B cell (primary cell): ENCODE measurements around the gene DGCR6L. TPM values are rescaled to one million over a fixed set of nuclear protein-coding genes. Genes with fewer than 3 reads are reported as not detected.
"Not testable (repeated sequence)": the region's sequence is repeated elsewhere in the genome, so short reads cannot be mapped to it uniquely, and the experiment has no call there.

ENCODE experiments used
- ATAC-seq: fragments of 200-7000 bp; cut with Tn5 transposase; one replicate; pipeline ENCODE4 v1.10.0; 2021; ENCODE audit warnings: low read depth, mild to moderate bottlenecking, moderate number of reproducible peaks, moderate library complexity
- CTCF ChIA-PET: fragments of 350-600 bp; sonication (Branson Sonifier 250); formaldehyde crosslinking; loops from one replicate; lab custom pipeline; 2021; ENCODE audit warnings: antibody characterized with exemption, inconsistent platforms; lab: Charles Lee
- POLR2A ChIA-PET: fragments of 350-600 bp; sonication (Branson Sonifier 250); formaldehyde crosslinking; loops from one replicate; lab custom pipeline; 2021; ENCODE audit warnings: antibody characterized with exemption; lab: Charles Lee
- DNase-seq: peaks from one replicate; pipeline ENCODE4 v3.0.0; 2013
- H2AFZ ChIP-seq: 2 replicates; pipeline ENCODE4 v1.6.1; 2012; ENCODE audit warnings: mild to moderate bottlenecking, low read depth, low read length; ENCODE audit not compliant: insufficient read depth, poor library complexity, severe bottlenecking
- H3K27ac ChIP-seq, 2 donors: 1 replicate in 1 of 2; 2 replicates in 1 of 2; pipeline ENCODE4 v1.5.1; 2012 to 2013; ENCODE audit warnings: low read length in 2 of 2, mild to moderate bottlenecking in 2 of 2, moderate library complexity in 1 of 2
- H3K27me3 ChIP-seq, 4 experiments: fragments of 200-600 bp in 1 of 4; sonication (generic) in 1 of 4; replicated peaks in 1 of 4; 1 replicate in 2 of 4; 2 replicates in 2 of 4; pipeline versions ENCODE4 v1.6.1 to v1.7.0; 2013 to 2016; ENCODE audit warnings: low read length in 3 of 4, mild to moderate bottlenecking in 2 of 4, mixed read lengths in 1 of 4, moderate library complexity in 1 of 4; ENCODE audit not compliant: insufficient read depth in 4 of 4, control insufficient read depth in 3 of 4; ENCODE audit errors: control extremely low read depth in 1 of 4
- H3K36me3 ChIP-seq, 2 experiments: replicated peaks in 1 of 2; 1 replicate in 1 of 2; 2 replicates in 1 of 2; pipeline versions ENCODE4 v1.6.1 to v1.7.1; 2013; ENCODE audit warnings: low read length in 1 of 2; ENCODE audit not compliant: insufficient read depth in 2 of 2, control insufficient read depth in 1 of 2; ENCODE audit errors: control extremely low read depth in 1 of 2, extremely low read depth in 1 of 2
- H3K4me1 ChIP-seq, 2 donors: fragments of 200-600 bp in 1 of 2; sonication (generic) in 1 of 2; 1 replicate in 1 of 2; 2 replicates in 1 of 2; pipeline versions ENCODE4 v1.5.1 to v1.6.1; 2013 to 2017; ENCODE audit warnings: low read length in 2 of 2; ENCODE audit not compliant: control insufficient read depth in 2 of 2, insufficient read depth in 2 of 2
- H3K4me2 ChIP-seq: replicated peaks from 2 replicates; pipeline ENCODE3; 2012; ENCODE audit warnings: mild to moderate bottlenecking, low read depth, low read length; ENCODE audit not compliant: poor library complexity, severe bottlenecking
- H3K4me3 ChIP-seq, 5 experiments: fragments of 200-600 bp in 1 of 5; sonication (generic) in 1 of 5; 1 replicate in 3 of 5; 2 replicates in 2 of 5; pipeline versions ENCODE4 v1.5.1 to v1.7.0; 2011 to 2016; ENCODE audit warnings: low read length in 4 of 5, mild to moderate bottlenecking in 4 of 5, low read depth in 2 of 5, control low read depth in 1 of 5, moderate library complexity in 1 of 5; ENCODE audit not compliant: insufficient read depth in 1 of 5; ENCODE audit errors: control extremely low read depth in 1 of 5, extremely low read depth in 1 of 5
- H3K79me2 ChIP-seq: fragments of 200-600 bp; sonication (generic); one replicate; pipeline ENCODE4 v1.6.0; 2016; ENCODE audit warnings: low read length; ENCODE audit not compliant: control insufficient read depth, insufficient read depth
- H3K9ac ChIP-seq: fragments of 200-600 bp; sonication (generic); 2 replicates; pipeline ENCODE4 v1.6.1; 2017; ENCODE audit warnings: mild to moderate bottlenecking, low read length, moderate library complexity
- H3K9me3 ChIP-seq, 3 donors: one replicate each; pipeline versions ENCODE4 v1.6.1 to v1.7.1; 2013; ENCODE audit warnings: low read length in 2 of 3; ENCODE audit not compliant: control insufficient read depth in 2 of 3, insufficient read depth in 1 of 3; ENCODE audit errors: control extremely low read depth in 1 of 3
- H4K20me1 ChIP-seq: 2 replicates; pipeline ENCODE4 v1.6.0; 2012; ENCODE audit warnings: mild to moderate bottlenecking, low read length; ENCODE audit not compliant: insufficient read depth, control insufficient read depth, poor library complexity, severe bottlenecking
- H3K27ac Mint-ChIP-seq: one replicate; pipeline ENCODE4 v1.8.0; 2021; ENCODE audit warnings: mixed read lengths
- H3K27me3 Mint-ChIP-seq: one replicate; pipeline ENCODE4 v1.8.0; 2021; ENCODE audit warnings: mixed read lengths
- H3K4me1 Mint-ChIP-seq: one replicate; pipeline ENCODE4 v1.8.0; 2021; ENCODE audit warnings: mixed read lengths
- H3K4me3 Mint-ChIP-seq: one replicate; pipeline ENCODE4 v1.8.0; 2021; ENCODE audit warnings: mixed read lengths
- H3K9me3 Mint-ChIP-seq: one replicate; pipeline ENCODE4 v1.8.0; 2022; ENCODE audit warnings: mixed read lengths; ENCODE audit not compliant: insufficient read depth
- WGBS: methylation state at CpG from one replicate; pipeline ENCODE4 v1.1.5; 2013; ENCODE audit warnings: missing lambda C conversion rate; ENCODE audit not compliant: insufficient coverage; 5-methylcytosine and 5-hydroxymethylcytosine counted together
- intact Hi-C: fragments of 100-400 bp; cut with micrococcal nuclease; formaldehyde crosslinking; loops from one replicate; pipeline ENCODE4 v1.10.0; 2022
- polyA plus RNA-seq: library from polyadenylated mRNA; depleted of rRNA; stranded (reverse); fragments of >200 nt; gene quantifications from 2 replicates; pipeline ENCODE4 v1.2.3, GENCODE V29; 2012
- total RNA-seq, 2 donors: library from RNA; stranded (reverse); fragments of 120-200 nt in 1 of 2; gene quantifications; 1 replicate in 1 of 2; 2 replicates in 1 of 2; pipeline versions ENCODE4 v1.2.3 to v1.2.4, GENCODE V29; 2013 to 2022
- TF ChIP-seq, protein P1 (sequence below): fragments of 200-600 bp; IDR thresholded peaks from one replicate; pipeline ENCODE4 v1.8.0; 2022; ENCODE audit warnings: antibody characterized with exemption, mild to moderate bottlenecking

The DGCR6L gene
- total and polyA plus RNA-seq, 2 donors (not counting 1 experiment from before 2014, with no cell fraction given) = 21.2 to 33.4 TPM

GRCh38 chr22:20286312-20286660 is 33.6 kb downstream of the DGCR6L start:
- H4K20me1 ChIP-seq, H3K9me3 ChIP-seq, H3K9me3 Mint-ChIP-seq, DNase-seq, H3K79me2 ChIP-seq, H3K4me1 Mint-ChIP-seq, H3K27ac Mint-ChIP-seq, H3K36me3 ChIP-seq, H3K27ac ChIP-seq, H3K9ac ChIP-seq, H3K4me2 ChIP-seq, H3K4me1 ChIP-seq, POLR2A ChIA-PET, H3K27me3 ChIP-seq, H2AFZ ChIP-seq, H3K4me3 ChIP-seq, intact Hi-C loops, H3K27me3 Mint-ChIP-seq, H3K4me3 Mint-ChIP-seq, ATAC-seq: not testable (repeated sequence)
- 40% methylated on average over 8 of the region's 8 CpGs for WGBS
- CTCF ChIA-PET = interaction anchor here (1.3 kb wide), 1 partner anchor 129 kb away, joined by 14 read pairs; no protein-coding TSS in a partner anchor

DNA sequence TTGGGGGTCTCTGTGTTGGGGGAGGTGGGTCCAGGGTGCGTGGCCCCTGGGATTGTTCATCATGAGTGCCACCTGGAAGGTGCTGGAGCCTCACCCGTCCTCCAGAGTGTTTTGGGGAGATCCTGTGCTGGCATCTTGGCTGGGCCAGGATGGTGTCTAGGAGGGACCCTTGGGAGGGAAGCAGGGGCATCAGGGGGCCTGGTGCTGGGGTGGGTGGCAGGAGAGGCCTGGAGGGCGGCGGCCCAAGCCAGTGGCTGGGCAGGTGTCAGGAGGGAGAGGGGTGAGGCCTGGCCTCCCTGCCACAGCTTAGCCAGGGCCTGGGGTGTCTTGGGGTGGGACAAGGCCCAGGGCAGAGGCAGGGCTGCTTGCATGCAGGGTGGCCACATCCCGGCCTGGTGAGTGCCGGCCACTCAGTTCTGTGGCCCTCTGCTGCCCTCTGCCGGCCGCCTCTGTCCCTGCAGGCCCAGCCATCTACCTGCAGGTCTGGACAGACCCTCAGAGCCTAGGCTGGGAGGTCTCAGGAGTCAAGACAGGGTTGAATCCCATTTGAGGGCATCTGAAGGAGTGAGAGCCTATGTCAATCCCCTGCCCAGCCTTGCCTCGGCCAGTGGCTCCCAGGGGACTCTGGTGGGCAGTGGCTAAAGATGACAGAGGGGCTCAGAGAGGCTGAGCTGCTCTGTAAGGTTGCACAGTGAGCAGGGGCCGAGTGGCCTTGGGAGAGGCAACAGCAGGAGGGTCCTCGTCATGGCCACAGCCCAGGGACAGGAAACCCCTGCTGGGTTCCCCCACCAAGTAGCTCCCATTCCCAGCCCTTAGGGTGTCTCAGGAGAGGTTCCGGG is 34.2 kb downstream of the DGCR6L start:
- intact Hi-C loops = loop anchor here (1.0 kb wide), 1 partner anchor 17 kb away; the partner anchor contains the start of gene RTN4R
- H3K4me1 ChIP-seq, H3K79me2 ChIP-seq, H4K20me1 ChIP-seq, H3K9me3 Mint-ChIP-seq, H3K27me3 Mint-ChIP-seq, H3K27ac Mint-ChIP-seq, H3K4me2 ChIP-seq, POLR2A ChIA-PET, H3K4me1 Mint-ChIP-seq, H3K36me3 ChIP-seq, H3K9ac ChIP-seq, H3K27me3 ChIP-seq, H2AFZ ChIP-seq, H3K4me3 Mint-ChIP-seq, H3K27ac ChIP-seq, H3K9me3 ChIP-seq, H3K4me3 ChIP-seq: not testable (repeated sequence)
- WGBS = 19% methylated on average over 6 of the region's 12 CpGs
- DNase-seq = peak; percentile 78
- peak; percentile 96 for ATAC-seq
- TF ChIP-seq, protein P1, sequence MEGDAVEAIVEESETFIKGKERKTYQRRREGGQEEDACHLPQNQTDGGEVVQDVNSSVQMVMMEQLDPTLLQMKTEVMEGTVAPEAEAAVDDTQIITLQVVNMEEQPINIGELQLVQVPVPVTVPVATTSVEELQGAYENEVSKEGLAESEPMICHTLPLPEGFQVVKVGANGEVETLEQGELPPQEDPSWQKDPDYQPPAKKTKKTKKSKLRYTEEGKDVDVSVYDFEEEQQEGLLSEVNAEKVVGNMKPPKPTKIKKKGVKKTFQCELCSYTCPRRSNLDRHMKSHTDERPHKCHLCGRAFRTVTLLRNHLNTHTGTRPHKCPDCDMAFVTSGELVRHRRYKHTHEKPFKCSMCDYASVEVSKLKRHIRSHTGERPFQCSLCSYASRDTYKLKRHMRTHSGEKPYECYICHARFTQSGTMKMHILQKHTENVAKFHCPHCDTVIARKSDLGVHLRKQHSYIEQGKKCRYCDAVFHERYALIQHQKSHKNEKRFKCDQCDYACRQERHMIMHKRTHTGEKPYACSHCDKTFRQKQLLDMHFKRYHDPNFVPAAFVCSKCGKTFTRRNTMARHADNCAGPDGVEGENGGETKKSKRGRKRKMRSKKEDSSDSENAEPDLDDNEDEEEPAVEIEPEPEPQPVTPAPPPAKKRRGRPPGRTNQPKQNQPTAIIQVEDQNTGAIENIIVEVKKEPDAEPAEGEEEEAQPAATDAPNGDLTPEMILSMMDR = peak; percentile 80
- CTCF ChIA-PET = interaction anchor here (1.3 to 3.3 kb wide), 5 partner anchors 34 to 315 kb away, joined by 4 to 31 read pairs (median 11); partner anchors contain the start of gene DGCR6L
